ENCODE data around the gene WT1. TPM values are rescaled to one million over a fixed set of nuclear protein-coding genes. Genes with fewer than 3 reads are reported as not detected.

WT1 gene
- total and polyA plus RNA-seq, 2 of the 13 experiments (the other 11 are each of a cell fraction or from before 2014, with no cell fraction given): 0.15 to 0.31 TPM

DNA sequence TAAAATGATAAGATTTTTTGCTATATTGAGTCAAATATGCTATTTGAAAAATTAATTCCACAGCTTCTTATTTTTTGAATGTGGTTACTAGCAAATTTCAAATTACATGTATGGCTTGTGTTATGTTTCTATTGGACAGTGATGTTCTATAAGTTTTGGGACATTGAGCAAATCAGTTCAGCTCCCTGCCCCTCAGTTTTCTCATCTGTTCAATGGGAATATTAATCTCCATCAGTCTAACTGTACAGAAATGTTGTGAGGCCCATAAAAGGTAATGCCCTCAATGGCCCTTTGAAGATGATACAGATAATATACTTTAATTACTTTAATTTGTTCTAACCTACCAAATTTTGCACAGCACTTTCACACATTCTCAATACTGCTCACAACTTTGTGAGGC, 15.2 kb downstream of the WT1 start:
- Histone ChIP-seq H3K79me2 (ENCODE audit: insufficient read depth, low read length) (no peaks in the 10 kb centered on the region), H3K9me3 (ENCODE audit: low read length) (no peaks in the 10 kb centered on the region), H3K9ac (ENCODE audit: insufficient read depth, low read depth, low read length) (no peak overlapping the region), H3K27ac (ENCODE audit: extremely low read length, insufficient read depth, low read length) (no peak overlapping the region), H3K4me3 (replicated peaks in 1 of 3; ENCODE audit: insufficient read depth in 1 of 3, low read depth in 2 of 3, low read length in 3 of 3) (no peak overlapping the region), H3K4me1 (ENCODE audit: insufficient read depth, low read length) (no peaks in the 10 kb centered on the region), H4K20me1 (ENCODE audit: insufficient read depth, low read length) (no peaks in the 10 kb centered on the region), H3K4me2 (ENCODE audit: low read depth, low read length) (no peak overlapping the region), H3K27me3 (ENCODE audit: control insufficient read depth in 1 of 2, insufficient read depth in 2 of 2, low read length in 2 of 2) (peaks cover 3 to 23% of the 10 kb centered on the region in 2 experiments; a peak in 2 of 5 replicates), H3K36me3 (replicated peaks in 1 of 2; ENCODE audit: control insufficient read depth in 1 of 2, insufficient read depth in 2 of 2, low read length in 2 of 2) (no peaks in the 10 kb centered on the region), H2AFZ (ENCODE audit: low read length) (no peak overlapping the region)
- intact Hi-C loops (cut with micrococcal nuclease; ENCODE audit: unreplicated experiment): no loop called here
- DNase-seq (ENCODE audit: low spot score): no peak
- 0 out of 2 replicates have a peak, but pooled peaks have one; percentile 7 for TF ChIP-seq ZNF629 (CRISPR knock-in tag; conservative IDR thresholded peaks at IDR 0.05)
- no peak for TF ChIP-seq JUND (CRISPR knock-in tag; IDR thresholded peaks at IDR 0.05)
- CTCF ChIA-PET (ENCODE audit: low intra/inter-chr PET ratio, low total read pairs): no interaction called here
- in situ Hi-C loops (cut with HindIII; ENCODE audit: extremely low pct_ligation_motif_present, low pct_unique_long_range_greater_than_20kb): no loop called here
- no peak for ATAC-seq
- no peak for FAIRE-seq
- BruUV-seq (replicated peaks): no TSS peak
- POLR2A ChIA-PET: no interaction called here

DNA sequence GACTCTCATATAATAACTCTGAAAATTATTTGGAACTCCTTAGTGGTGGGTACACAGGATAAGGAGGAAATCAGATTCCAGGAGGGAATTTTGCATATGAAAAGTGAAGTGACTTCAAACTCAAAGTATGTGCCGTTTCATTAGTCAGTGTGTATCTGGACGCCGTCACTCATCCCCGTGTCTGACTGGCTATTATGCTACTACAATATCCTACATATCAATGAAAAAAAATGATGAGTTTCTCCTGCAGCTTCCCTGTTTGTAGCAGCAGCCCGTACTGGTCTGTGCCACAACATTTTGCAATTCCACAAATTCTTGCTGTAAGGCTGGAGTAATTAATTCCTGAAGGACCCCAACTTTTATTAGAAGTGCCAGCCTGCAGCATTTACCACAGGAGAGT, 16.5 kb downstream of the WT1 start:
- Histone ChIP-seq H3K27me3 (ENCODE audit: control insufficient read depth in 1 of 2, insufficient read depth in 2 of 2, low read length in 2 of 2) (peaks cover 3 to 18% of the 10 kb centered on the region in 2 experiments; a peak in 2 of 5 replicates), H2AFZ (ENCODE audit: low read length) (no peak overlapping the region), H4K20me1 (ENCODE audit: insufficient read depth, low read length) (no peaks in the 10 kb centered on the region), H3K36me3 (replicated peaks in 1 of 2; ENCODE audit: control insufficient read depth in 1 of 2, insufficient read depth in 2 of 2, low read length in 2 of 2) (no peaks in the 10 kb centered on the region), H3K9ac (ENCODE audit: insufficient read depth, low read depth, low read length) (no peak overlapping the region), H3K4me1 (ENCODE audit: insufficient read depth, low read length) (no peaks in the 10 kb centered on the region), H3K9me3 (ENCODE audit: low read length) (no peaks in the 10 kb centered on the region), H3K79me2 (ENCODE audit: insufficient read depth, low read length) (no peaks in the 10 kb centered on the region), H3K27ac (ENCODE audit: extremely low read length, insufficient read depth, low read length) (no peak overlapping the region), H3K4me3 (replicated peaks in 1 of 3; ENCODE audit: insufficient read depth in 1 of 3, low read depth in 2 of 3, low read length in 3 of 3) (no peak overlapping the region), H3K4me2 (ENCODE audit: low read depth, low read length) (no peak overlapping the region)
- POLR2A ChIA-PET: no interaction called here
- intact Hi-C loops (cut with micrococcal nuclease; ENCODE audit: unreplicated experiment): no loop called here
- ATAC-seq: no peak
- no peak for FAIRE-seq
- WGBS (ENCODE audit: low lambda C conversion rate): 0% methylated on average over 5 of the region's 5 CpGs
- DNase-seq (ENCODE audit: low spot score): no peak
- no TSS peak for BruUV-seq (replicated peaks)
- in situ Hi-C loops (cut with HindIII; ENCODE audit: extremely low pct_ligation_motif_present, low pct_unique_long_range_greater_than_20kb): no loop called here
- CTCF ChIA-PET (ENCODE audit: low intra/inter-chr PET ratio, low total read pairs): no interaction called here
- TF ChIP-seq ZNF24 (IDR thresholded peaks at IDR 0.05) (no peak), ZMAT3 (CRISPR knock-in tag; conservative IDR thresholded peaks at IDR 0.05) (no peak), MATR3 (CRISPR knock-in tag; IDR thresholded peaks at IDR 0.05) (no peak), ZNF598 (CRISPR knock-in tag; IDR thresholded peaks at IDR 0.05; ENCODE audit: borderline replicate concordance) (no peak), GTF2F1 (IDR thresholded peaks at IDR 0.05; ENCODE audit: low read length) (no peak), FOXK1 (CRISPR knock-in tag; IDR thresholded peaks at IDR 0.05; ENCODE audit: borderline replicate concordance, low read depth) (no peak), PBX2 (CRISPR knock-in tag; IDR thresholded peaks at IDR 0.05) (no peak), CREM (IDR thresholded peaks at IDR 0.05) (no peak), CREM (CRISPR knock-in tag; IDR thresholded peaks at IDR 0.05) (no peak), SMAD1 (CRISPR knock-in tag; IDR thresholded peaks at IDR 0.05; ENCODE audit: borderline replicate concordance, low read depth) (no peak), IRF2 (CRISPR knock-in tag; IDR thresholded peaks at IDR 0.05) (no peak), ZNF776 (CRISPR knock-in tag; IDR thresholded peaks at IDR 0.05) (no peak)

Measured in HepG2 (cell line).